Activated CD4-positive, alpha-beta T cell treated with anti-CD3 and anti-CD28 coated beads for 36 hours (primary cell): ENCODE data around the gene DNAH17. TPM values are rescaled to one million over a fixed set of nuclear protein-coding genes. Genes with fewer than 3 reads are reported as not detected.
"Not testable (repeated sequence)": the region's sequence is repeated elsewhere in the genome, so short reads cannot be mapped to it uniquely, and the experiment has no call there.

Experiments used
- ATAC-seq: fragments of 200-7000 bp; cut with Tn5 transposase; one replicate; pipeline ENCODE4 v1.10.0; 2021; ENCODE audit warnings: mild to moderate bottlenecking, moderate library complexity
- CTCF ChIA-PET: fragments of 350-600 bp; sonication (Branson Sonifier 250); formaldehyde crosslinking; loops from one replicate; lab custom pipeline; 2021; ENCODE audit warnings: antibody characterized with exemption; lab: Charles Lee
- POLR2A ChIA-PET: fragments of 350-600 bp; sonication (Branson Sonifier 250); formaldehyde crosslinking; loops from one replicate; lab custom pipeline; 2021; ENCODE audit warnings: antibody characterized with exemption, inconsistent platforms; lab: Charles Lee
- DNase-seq: peaks from one replicate; pipeline ENCODE4 v3.0.0-alpha.2; 2020
- H3K27ac Mint-ChIP-seq: one replicate; pipeline ENCODE4 v1.8.0; 2021; ENCODE audit warnings: mixed read lengths
- H3K27me3 Mint-ChIP-seq: one replicate; pipeline ENCODE4 v1.8.0; 2021; ENCODE audit warnings: mixed read lengths
- H3K36me3 Mint-ChIP-seq: one replicate; pipeline ENCODE4 v1.8.0; 2021; ENCODE audit warnings: low read depth, mixed read lengths
- H3K4me1 Mint-ChIP-seq: one replicate; pipeline ENCODE4 v1.8.0; 2021; ENCODE audit warnings: mixed read lengths
- H3K4me3 Mint-ChIP-seq: one replicate; pipeline ENCODE4 v1.8.0; 2021; ENCODE audit warnings: mild to moderate bottlenecking, moderate library complexity, mixed read lengths
- H3K9me3 Mint-ChIP-seq: one replicate; pipeline ENCODE4 v1.8.0; 2021; ENCODE audit warnings: low read depth, mixed read lengths
- intact Hi-C, 2 experiments: fragments of 100-400 bp; cut with DNase I in 1 of 2; cut with micrococcal nuclease in 1 of 2; formaldehyde crosslinking; loops; one replicate each; pipeline versions ENCODE4 v1.14.2 to v1.15.1; 2022 to 2024; cut with DNase I, micrococcal nuclease
- total RNA-seq, 2 experiments: library from RNA; stranded (reverse); gene quantifications; one replicate each; pipeline ENCODE4 v1.2.3, GENCODE V29; 2021

DNAH17 gene
- total RNA-seq, 2 experiments from 2014 or later = 0.12 to 0.14 TPM

DNA sequence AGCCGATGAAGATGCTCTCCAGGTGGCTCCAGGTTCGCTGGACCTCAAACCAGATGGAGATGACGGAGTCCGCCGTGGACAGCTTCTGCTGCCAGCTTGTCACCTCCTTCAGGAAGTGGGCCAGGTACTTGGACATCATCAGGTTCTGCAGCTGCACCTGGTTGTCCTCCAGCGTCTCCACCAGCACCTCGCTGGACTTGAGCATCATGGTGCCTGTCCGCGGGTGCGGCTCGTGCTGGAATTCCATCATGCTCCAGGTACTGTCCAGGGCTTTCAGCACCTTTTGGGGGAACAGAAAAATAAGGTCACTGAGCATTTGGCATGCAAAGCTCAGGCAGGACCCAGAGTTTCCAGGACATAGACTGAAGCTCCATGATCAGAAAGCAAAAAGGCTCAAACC lies 69.7 kb downstream of the DNAH17 start:
- no peaks in the 10 kb centered on the region for H3K27me3 Mint-ChIP-seq
- ATAC-seq (no peak), DNase-seq (no peak)
- H3K4me1 Mint-ChIP-seq = no peaks in the 10 kb centered on the region
- intact Hi-C loops = no loop called here
- H3K36me3 Mint-ChIP-seq = no peaks in the 10 kb centered on the region
- no peak overlapping the region for H3K27ac Mint-ChIP-seq
- H3K9me3 Mint-ChIP-seq = no peaks in the 10 kb centered on the region
- no peak overlapping the region for H3K4me3 Mint-ChIP-seq
- CTCF ChIA-PET = interaction anchor here (0.7 kb wide), 1 partner anchor 184 kb away, joined by 3 read pairs; no protein-coding TSS in a partner anchor
- POLR2A ChIA-PET = no interaction called here

DNA sequence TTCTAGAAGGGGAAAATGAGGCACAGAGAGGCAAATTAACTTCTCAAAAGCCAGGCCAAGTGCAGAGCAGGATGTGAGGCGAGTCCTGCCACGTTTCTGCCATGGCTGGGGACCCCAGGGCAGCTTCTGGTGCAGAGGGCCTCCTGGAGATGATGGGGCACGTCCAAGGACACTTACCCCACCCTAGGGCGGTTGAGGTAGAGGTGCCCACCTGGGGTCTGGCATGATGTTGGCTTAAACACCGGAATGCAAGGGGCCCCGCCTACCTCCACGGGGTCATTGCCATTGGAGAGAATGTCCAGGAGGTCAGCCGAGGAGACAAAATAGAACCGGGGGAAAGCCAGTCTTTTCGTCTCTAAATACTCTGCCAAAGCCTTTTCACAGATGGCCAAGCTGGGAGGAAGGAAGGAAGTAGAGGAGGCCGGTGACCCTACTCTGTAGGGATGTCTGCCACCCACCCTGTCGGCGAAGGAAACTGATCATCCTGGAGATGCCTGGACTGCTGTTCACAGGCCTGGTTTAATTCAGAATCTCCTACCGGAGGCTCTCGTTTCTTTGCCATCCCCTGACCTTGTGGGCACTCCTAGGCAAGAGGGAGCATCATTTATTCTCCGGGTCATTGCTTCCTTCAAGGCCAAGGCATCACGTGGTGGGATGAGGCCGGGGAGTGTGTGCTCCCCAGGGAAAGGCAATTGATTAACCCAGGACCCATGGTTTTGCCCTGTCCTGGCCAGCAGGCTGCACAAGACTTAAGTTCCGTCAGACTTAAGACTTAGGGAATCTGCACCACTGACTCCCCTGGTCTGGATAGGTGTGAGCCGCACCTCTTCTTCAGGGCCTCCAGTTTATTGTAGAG lies 70.5 kb downstream of the DNAH17 start:
- Mint-ChIP-seq H3K27ac (no peak overlapping the region), H3K36me3 (no peaks in the 10 kb centered on the region), H3K9me3 (no peaks in the 10 kb centered on the region), H3K4me1 (no peaks in the 10 kb centered on the region), H3K27me3 (no peaks in the 10 kb centered on the region), H3K4me3 (no peak overlapping the region)
- CTCF ChIA-PET = no interaction called here
- ATAC-seq (no peak), DNase-seq (no peak)
- intact Hi-C loops = no loop called here
- POLR2A ChIA-PET = no interaction called here

DNA sequence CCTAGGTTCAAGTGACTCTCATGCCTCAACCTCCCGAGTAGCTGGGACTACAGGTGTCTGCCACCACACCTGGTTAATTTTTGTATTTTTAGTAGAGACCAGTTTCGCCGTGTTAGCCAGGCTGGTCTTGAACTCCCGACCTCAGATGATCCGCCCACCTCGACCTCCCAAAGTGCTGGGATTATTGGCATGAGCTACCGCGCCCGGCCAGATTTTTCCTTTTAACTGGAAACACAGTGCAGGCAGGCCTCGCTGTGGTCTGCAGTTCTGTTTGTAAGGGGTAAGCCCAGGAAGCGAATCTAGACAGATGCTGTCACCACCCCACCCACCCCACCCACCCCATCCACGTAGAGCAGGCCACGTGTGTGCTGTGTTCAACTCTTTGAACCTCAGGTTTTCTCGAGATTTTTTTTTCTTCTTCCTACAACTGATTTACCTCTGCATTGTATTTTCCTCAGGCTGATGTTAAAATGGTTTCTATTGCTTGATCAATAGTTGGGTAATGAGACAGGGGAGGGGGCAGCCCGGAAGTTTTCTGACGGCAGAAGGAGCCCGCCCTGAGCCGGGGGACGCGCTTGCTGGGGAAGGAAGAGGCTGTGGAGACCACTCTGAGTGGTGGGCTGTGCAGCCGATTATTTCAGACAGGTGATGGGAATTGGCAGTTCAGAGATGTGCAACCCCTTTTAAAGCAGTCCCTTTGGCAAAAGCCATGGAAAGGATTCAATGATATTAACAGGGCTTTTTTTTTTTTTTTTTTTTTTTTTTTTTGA lies 72.9 kb downstream of the DNAH17 start:
- ChIA-PET POLR2A (no interaction called here), CTCF (no interaction called here)
- Mint-ChIP-seq H3K27me3 (no peaks in the 10 kb centered on the region), H3K9me3 (no peaks in the 10 kb centered on the region), H3K4me3 (no peak overlapping the region), H3K36me3 (no peaks in the 10 kb centered on the region), H3K4me1 (no peaks in the 10 kb centered on the region), H3K27ac (no peak overlapping the region)
- DNase-seq = no peak
- no peak for ATAC-seq
- intact Hi-C loops = no loop called here

DNA sequence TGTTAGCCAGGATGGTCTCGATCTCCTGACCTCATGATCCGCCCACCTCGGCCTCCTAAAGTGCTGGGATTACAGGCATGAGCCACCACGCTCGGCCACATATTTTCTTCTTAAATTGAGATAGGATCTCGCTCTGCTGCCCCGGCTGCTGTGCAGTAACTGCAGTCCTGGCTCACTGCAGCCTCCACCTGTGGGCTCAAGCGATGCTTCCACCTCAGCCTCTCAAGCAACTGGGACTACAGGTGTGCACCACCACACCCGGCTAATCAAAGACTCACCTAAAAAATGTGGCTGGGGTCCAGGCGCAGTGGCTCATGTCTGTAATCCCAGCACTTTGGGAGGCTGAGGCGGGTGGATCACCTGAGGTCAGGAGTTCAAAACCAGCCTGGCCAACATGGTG lies 73.8 kb downstream of the DNAH17 start:
- H3K36me3 Mint-ChIP-seq, DNase-seq, H3K9me3 Mint-ChIP-seq, H3K27ac Mint-ChIP-seq, POLR2A ChIA-PET, H3K4me1 Mint-ChIP-seq, ATAC-seq, intact Hi-C loops, H3K4me3 Mint-ChIP-seq, H3K27me3 Mint-ChIP-seq, CTCF ChIA-PET: not testable (repeated sequence)

DNA sequence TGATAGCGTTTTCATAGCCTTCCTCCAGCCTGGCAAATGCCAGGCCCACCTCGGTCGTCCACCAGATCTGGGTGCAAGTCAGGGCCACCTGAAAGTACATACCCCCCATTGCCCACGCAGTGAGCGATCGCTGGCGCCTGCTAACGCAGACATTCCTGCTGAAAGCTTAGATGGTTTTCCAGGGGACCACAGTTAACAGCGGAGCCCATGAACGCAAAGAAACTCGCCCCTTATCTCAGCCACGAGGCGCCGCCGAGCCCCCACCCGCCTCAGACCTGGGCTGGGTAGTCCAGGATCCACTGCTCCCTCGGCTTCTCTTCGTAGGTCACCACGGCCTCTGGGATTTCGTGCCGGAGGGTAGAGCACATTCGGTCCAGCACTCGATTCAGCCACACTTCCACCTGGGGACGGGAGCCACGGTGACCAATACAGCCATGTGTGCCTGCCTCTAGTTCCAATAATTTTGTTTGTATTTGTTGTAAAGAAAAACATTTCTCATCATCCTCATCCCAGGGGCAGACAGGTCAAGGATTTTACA lies 74.5 kb downstream of the DNAH17 start:
- no peak overlapping the region for H3K27ac Mint-ChIP-seq
- no peaks in the 10 kb centered on the region for H3K27me3 Mint-ChIP-seq
- DNase-seq (no peak), ATAC-seq (no peak)
- no peak overlapping the region for H3K4me3 Mint-ChIP-seq
- ChIA-PET POLR2A (no interaction called here), CTCF (no interaction called here)
- H3K36me3 Mint-ChIP-seq = no peaks in the 10 kb centered on the region
- H3K9me3 Mint-ChIP-seq = no peaks in the 10 kb centered on the region
- H3K4me1 Mint-ChIP-seq = no peaks in the 10 kb centered on the region
- intact Hi-C loops = no loop called here

DNA sequence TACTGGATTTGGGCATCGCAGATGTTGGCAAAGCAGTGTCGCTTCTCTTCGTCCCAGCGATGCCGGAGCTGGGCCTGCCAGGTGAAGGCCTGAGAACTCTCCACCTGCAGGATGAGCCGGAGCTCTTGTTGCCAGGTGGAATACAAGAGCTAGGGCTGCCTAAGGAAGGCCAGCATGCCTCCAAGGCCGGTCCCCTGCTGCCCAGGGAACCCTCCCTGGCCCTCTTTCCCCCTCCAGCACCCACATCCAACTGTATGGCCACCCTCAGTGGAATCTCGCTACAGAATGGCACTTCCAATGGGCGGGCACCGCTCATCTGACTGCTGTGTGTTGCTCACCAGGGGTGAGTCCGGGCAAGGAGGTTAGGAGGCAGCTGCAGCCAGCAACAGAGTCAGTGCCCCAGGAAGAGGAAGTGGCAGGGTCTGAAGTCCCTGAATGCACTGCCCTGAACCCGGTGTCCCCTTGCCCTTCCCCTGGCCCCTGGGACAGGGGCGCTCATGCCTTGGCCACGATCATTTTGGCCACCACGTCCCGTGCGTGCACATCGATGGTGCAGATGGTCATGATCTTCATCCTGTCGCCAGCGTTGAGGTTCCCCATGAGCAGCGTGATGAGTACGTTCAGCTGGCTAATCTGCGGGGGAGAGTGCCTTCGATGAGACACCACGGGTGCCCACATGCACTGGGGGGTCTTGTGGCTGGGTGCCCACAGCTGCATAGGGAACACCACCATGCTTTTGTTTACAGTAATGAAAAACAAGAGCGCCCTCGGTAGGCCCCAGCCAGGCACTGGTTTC lies 75.8 kb downstream of the DNAH17 start:
- H3K27ac Mint-ChIP-seq = no peak overlapping the region
- no peaks in the 10 kb centered on the region for H3K27me3 Mint-ChIP-seq
- ChIA-PET CTCF (interaction anchor here (0.7 kb wide), 1 partner anchor 1506 kb away, joined by 3 read pairs; no protein-coding TSS in a partner anchor), POLR2A (no interaction called here)
- DNase-seq (no peak), ATAC-seq (no peak)
- H3K36me3 Mint-ChIP-seq = no peaks in the 10 kb centered on the region
- H3K4me3 Mint-ChIP-seq = no peak overlapping the region
- intact Hi-C loops = no loop called here
- H3K4me1 Mint-ChIP-seq = no peaks in the 10 kb centered on the region
- H3K9me3 Mint-ChIP-seq = no peaks in the 10 kb centered on the region

DNA sequence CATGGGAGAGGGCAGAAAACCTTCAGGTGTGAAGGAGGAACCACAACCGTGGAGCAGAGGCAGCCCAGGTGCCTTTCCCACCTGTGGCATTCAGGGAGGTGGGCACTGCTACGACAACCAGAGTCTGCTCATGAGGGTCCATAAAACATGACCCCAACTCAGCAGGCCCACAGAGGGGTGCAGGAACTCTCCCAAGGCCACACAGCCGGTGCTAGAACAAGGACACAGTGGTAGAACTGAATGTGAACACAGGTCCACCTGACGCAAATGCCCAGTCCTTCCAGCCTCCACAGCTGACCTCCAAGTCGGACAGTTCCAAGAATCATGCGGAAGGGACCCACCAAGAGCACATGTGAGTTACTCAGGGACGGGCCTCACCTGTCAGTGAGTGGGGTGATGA lies 76.4 kb downstream of the DNAH17 start:
- POLR2A ChIA-PET = no interaction called here
- no peak overlapping the region for H3K4me3 Mint-ChIP-seq
- H3K4me1 Mint-ChIP-seq = no peaks in the 10 kb centered on the region
- DNase-seq (no peak), ATAC-seq (no peak)
- H3K36me3 Mint-ChIP-seq = no peaks in the 10 kb centered on the region
- CTCF ChIA-PET = interaction anchor here (0.7 kb wide), 1 partner anchor 1506 kb away, joined by 3 read pairs; no protein-coding TSS in a partner anchor
- no peaks in the 10 kb centered on the region for H3K9me3 Mint-ChIP-seq
- H3K27ac Mint-ChIP-seq = no peak overlapping the region
- intact Hi-C loops = no loop called here
- H3K27me3 Mint-ChIP-seq = no peaks in the 10 kb centered on the region

DNA sequence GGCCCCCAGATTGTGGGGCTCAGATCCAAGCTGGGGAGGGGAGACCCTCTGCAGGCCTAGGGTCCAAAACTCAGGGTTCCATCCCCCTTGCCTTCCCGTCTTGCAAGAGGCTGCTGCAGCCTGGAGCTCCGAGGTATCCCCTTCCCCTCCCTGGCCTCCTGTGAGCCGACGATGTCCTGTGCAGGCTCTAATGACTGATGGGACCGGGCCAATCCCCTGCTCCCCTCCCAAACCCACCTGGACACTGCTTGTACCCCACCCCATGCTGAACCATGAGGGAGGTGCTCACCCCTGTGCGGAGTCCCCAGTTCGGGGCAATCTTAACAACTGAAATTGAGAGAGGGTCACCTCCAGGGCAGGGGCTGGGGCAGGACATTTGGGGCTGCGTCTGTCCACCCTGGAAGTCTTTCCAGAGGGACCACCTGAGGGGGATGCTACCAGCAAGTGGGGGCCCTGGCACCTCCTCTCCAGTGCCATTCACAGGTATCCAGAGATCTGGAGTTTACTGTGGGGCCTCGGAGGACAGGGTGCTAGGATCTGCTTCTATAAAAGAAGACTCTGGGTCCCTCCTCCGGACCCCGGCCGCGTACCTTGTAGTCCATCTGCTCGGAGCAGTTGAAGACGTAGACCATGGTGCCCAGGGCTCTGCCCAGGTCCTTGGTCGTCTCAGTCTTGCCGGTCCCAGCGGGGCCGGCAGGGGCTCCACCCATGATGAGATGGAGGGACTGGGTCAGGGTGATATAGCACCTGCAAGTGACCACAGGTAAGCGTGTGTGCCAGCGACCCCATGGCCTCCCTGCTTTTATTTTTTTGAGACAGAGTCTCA lies 77.3 kb downstream of the DNAH17 start:
- Mint-ChIP-seq H3K27me3 (no peaks in the 10 kb centered on the region), H3K4me1 (no peaks in the 10 kb centered on the region), H3K27ac (no peak overlapping the region), H3K4me3 (no peak overlapping the region), H3K9me3 (no peaks in the 10 kb centered on the region), H3K36me3 (no peaks in the 10 kb centered on the region)
- ChIA-PET POLR2A (interaction anchor here (0.6 kb wide), 1 partner anchor 329 kb away, joined by 3 read pairs; no protein-coding TSS in a partner anchor), CTCF (no interaction called here)
- DNase-seq = no peak
- ATAC-seq = no peak
- intact Hi-C loops = loop anchor here (5.0 to 10.0 kb wide), 3 partner anchors 107 to 475 kb away; partner anchors contain the start of gene LGALS3BP (in 1 of the 2)

DNA sequence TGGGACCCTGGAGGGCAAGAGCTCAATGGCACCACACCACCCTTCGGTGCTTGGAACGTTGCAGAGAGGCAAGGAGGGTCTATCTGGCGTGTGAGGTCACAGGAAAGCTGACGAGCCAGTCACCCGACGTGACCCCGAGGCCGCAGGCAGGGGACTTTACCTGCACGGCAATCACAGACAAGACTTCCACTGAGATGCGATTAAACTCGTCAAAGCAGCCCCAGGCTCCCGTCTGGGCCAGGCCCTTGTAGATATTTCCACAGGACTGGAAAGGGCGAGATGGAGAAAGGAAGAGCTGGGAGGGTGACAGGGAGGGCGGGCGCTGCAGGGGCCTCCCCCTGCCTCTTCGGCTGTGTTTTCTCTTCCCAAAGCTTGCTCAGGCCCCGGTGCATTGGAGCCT lies 78.3 kb downstream of the DNAH17 start:
- Mint-ChIP-seq H3K9me3 (no peaks in the 10 kb centered on the region), H3K4me3 (no peak overlapping the region), H3K36me3 (no peaks in the 10 kb centered on the region), H3K27ac (no peak overlapping the region), H3K27me3 (no peaks in the 10 kb centered on the region), H3K4me1 (no peaks in the 10 kb centered on the region)
- ATAC-seq (no peak), DNase-seq (no peak)
- CTCF ChIA-PET = no interaction called here
- POLR2A ChIA-PET = no interaction called here
- intact Hi-C loops = loop anchor here (5.0 to 10.0 kb wide), 3 partner anchors 108 to 476 kb away; partner anchors contain the start of gene LGALS3BP (in 1 of the 2)

DNA sequence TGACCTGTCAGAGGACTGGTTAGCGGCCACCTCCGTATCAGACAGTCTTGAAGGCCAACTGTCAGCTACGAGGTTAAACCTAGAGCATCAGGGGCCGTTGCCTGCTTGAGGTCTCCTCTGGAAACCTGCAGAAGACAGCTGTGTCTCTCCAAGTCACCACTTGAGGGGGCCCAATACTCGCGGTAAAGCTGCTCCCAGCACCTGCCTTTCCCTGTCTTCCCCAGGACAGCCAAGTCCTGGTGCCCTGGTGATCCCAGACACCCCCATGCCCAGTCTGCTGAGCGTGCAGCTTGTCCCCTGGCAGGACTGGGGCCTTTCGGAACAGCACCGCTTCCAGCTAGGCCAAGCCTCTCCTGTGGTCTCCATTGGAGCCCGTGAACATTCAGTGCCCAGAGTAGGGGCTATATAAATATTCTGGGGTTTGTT lies 80.1 kb downstream of the DNAH17 start:
- POLR2A ChIA-PET = interaction anchor here (0.5 kb wide), 1 partner anchor 122 kb away, joined by 3 read pairs; no protein-coding TSS in a partner anchor
- no peak overlapping the region for H3K4me3 Mint-ChIP-seq
- no peaks in the 10 kb centered on the region for H3K36me3 Mint-ChIP-seq
- intact Hi-C loops = loop anchor here (1.0 to 10.0 kb wide), 8 partner anchors 110 to 478 kb away; partner anchors contain the start of gene LGALS3BP (in 1 of the 2)
- CTCF ChIA-PET = interaction anchor here (0.5 to 1.3 kb wide), 7 partner anchors 15 to 475 kb away, joined by 3 to 6 read pairs (median 4); no protein-coding TSS in a partner anchor
- H3K27ac Mint-ChIP-seq = no peak overlapping the region
- H3K9me3 Mint-ChIP-seq = no peaks in the 10 kb centered on the region
- H3K27me3 Mint-ChIP-seq = no peaks in the 10 kb centered on the region
- DNase-seq (peak; percentile 76), ATAC-seq (peak; percentile 79)
- no peaks in the 10 kb centered on the region for H3K4me1 Mint-ChIP-seq
